ENCODE data around the gene MEGF6.

MEGF6 gene

DNA sequence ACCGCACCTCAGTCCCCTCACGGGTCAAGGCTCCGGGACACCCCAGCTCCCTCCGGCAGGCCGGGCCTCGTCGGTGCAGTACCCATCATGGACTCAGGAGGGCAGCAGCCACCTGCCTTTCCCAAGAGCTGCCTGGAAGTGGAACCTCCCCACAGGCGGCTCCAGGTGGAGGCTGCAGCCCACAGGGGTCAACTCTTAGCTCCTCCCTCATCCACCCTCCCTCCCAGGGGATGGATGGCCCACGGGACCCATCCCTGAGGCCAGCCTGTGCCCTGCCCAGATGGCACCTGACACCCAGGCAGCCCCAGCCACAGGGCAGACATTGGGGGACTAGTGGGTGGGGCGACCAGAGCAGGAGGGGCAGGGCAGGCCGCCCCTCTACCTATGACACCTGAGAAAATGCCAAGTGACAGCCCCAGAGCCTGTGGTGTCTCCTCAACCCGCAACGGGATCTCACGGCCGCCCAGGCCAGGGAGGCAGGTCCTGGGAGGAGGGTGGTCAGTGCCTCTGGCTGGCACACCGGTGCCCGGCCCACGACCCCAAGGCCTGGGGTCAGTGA lies 158.0 kb downstream of the MEGF6 start:
- no peak for DNase-seq

DNA sequence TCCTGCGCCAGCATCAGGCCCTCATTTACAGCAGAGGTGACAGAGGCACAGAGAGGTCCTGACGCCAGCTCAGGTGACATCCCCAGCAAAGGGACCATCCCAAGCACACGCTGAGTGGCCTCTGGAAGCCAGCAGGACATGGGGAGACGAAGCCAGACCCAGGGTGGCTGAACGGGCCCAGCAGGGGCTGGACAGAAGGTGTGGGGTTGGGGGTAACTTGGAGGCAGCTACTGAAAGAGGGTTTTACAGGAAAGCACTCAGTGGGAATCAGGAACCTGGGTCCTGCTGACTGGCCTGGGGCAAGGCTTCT lies 158.5 kb downstream of the MEGF6 start:
- no peak for DNase-seq

DNA sequence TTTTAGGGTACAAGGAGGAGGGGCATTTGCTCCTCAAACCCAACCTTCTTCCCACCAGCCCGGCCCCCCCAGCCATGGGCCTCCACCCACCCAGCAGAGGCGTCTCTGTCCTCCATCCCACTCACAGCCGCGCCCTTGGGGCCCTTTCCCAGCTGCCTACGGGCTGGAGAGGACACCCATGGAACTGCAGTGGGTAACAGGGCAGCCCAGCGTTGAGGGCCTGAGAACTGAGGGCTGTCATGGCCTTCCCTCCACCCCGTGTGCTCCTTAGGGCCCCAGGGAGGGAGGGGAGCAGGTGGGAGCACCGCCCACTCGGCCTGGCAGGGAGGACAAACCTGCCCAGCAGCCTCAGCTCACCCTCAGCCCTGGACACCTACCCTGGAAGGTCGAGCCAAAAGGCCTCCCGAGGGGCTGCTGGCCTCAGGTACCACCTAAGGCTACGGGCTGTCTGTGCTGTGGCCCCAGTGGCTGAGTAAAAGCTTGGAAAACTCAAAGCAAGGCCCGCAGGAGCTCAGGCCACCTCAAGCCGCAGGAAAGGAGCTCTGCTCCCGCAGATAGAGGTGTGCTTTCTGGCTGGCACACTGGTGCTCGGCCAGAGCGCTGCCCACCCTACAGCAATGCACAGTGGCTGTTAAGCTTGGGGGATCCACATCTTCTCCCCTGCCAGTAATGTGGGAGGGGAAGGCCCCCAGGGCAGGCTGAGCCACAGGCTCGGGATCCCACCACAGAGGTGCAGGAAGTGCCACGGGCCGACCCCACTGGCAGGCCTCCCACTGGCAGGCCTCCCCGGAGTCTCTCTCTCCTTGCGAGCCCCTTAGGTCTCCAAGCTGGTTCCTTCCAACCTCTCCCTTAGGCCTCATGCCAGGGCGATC lies 159.1 kb downstream of the MEGF6 start:
- DNase-seq: no peak

DNA sequence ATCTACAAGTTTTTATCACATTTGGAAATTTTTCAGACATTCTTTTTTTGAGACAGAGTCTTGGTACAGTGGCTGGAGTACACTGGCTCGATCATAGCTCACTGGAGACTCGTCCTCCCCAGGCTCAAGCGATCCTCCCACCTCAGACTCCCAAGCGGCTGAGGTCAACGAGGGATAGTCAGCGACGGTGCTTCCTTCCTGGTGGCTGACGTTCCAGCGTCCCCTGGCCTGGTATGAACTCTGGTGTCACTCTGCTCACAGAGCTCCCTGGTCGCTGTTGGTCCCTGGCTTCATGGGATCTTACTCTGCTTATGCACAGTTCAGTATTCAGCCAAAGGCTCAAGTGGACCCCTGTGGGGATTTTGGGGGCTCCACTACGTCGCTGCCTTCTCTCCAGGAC lies 160.3 kb downstream of the MEGF6 start:
- no peak for DNase-seq

DNA sequence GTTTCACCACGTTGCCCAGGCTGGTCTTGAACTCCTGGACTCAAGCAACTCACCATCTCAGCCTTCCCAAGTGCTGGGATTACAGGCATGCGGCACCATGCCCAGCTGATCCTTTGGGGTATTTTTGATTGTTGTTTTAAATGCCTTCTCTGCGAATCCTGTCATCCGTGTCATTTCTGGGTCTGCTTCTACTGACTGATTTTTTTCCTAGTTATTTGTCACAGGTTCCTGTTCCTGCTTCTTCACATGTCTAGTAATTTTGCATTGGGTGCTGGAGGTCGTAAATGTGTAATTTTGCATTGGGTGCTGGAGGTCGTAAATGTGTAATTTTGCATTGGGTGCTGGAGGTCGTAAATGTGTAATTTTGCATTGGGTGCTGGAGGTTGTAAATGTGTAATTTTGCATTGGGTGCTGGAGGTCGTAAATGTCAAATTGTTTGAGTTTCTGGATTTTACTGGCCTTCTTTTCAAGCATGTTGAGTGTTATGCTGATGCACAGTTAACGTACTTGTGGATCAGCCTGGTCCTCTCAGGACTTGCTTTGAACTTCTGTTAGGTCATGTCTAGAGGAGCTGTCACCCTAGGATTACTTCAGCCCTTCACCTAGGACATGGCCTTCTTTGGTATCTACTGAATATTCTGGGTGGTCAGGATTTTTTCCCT lies 161.0 kb downstream of the MEGF6 start:
- DNase-seq: no peak

DNA sequence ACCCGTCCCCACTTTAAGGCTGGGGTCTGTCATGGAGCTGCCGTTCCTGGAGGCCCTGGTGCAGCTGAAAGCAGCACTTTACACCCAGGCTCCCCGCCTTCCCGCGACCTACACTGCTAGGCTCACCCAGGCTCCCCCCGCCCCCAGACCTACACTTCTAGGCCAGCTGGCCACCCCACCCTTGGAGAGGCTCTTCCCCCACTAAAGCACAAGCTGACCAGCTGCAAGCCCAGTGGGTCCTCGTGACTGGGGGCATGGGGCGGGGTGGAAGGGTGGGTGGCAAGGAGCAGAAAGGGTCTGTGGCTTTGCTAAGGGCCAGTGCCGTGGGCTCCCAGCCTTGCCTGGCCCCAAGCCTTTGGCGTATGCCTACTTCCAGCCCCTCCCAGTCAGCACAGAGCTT lies 166.6 kb downstream of the MEGF6 start:
- no peak for DNase-seq

DNA sequence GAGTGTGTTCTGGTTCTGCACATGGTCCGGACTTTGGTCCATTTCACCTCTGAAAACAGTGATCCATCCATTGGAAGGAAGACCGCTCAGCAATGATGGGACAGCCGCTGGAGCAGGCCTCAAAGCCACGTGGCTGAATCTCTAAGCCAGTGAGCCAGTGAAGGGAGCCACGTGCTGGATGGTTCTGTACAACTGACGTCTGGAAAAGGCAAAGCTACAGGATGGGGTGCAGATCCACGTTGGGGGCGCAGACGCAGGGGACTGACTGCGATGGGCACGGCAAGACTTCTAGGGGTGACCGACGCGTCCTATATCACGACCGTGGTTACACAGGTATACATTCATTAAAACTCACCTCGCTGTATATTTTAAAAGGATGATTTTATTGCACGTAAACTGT lies 167.0 kb downstream of the MEGF6 start:
- no peak for DNase-seq

DNA sequence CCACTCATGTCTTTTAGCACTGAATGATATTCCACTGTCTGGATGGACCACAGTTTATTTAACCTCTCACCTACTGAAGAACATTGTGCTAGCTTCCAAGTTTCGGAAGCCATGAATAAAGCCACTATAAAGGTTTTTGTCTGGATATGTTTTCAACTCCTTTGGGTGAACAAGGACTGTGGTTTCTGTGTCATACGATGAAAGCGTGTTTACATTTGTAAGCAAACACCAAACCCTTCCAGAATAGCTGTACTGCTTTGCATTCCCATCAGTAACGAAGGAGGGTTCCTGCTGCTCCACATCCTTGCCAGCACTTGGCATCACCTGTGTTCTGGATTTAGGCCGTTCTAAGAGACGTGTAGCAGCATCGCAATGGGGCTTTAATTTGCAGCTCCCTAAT lies 167.5 kb downstream of the MEGF6 start:
- no peak for DNase-seq

DNA sequence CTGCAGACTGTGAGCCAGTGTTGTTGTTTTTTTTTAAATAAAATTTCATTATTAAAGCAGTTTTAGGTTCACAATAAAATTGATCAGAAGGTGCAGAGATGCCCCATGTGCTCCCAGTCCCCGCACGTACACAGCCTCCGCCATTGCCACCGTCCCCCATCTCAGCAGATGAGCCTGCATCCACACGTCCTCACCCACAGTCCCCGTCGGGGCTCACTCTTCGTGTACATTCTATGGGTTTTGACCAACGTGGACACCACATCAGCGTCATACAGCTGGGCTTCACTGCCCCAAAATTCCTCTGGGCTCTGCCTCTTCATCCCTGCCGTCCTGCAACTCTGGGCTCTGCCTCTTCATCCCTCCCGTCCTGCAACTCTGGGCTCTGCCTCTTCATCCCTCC lies 168.4 kb downstream of the MEGF6 start:
- no peak for DNase-seq

DNA sequence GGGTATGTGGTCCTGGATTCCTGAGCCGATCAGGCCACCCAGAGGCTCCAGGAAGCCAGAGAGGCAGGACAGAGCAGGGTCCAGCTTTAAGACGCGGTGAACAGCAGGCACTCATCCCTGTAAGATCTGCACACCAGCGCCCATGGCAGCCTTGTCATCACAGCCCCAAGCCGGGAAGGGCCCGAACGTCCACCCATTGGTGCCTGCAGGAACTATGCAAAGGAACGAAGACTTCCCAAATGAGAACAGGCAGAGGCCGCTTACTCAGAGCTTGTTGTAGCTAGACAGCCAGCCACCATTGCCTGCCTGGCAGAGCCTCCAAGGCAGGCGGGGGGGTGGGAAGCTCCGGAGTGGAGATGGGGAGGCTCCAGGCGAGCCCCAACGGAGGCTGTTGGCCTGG lies 169.0 kb downstream of the MEGF6 start:
- DNase-seq: no peak

DNA sequence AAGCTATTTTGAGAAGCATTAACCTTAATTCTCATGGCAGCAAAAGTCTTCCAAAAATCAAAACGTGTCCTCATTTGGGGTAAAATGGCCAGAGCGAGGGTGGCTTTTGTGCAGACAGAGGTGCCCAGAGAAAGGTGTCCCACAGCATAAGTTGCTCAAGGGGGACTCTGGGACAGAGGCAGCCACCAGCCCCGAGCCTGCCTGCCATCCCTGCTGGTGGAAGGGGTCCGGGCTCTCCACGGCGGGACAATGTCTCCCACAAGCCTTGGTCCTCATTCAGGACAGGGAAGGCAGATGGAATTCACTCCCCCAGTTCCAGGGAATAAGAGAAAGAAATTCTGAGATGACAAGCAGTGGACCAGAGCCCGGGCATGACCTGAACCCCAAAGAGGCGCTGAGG lies 169.4 kb downstream of the MEGF6 start:
- no peak for DNase-seq

DNA sequence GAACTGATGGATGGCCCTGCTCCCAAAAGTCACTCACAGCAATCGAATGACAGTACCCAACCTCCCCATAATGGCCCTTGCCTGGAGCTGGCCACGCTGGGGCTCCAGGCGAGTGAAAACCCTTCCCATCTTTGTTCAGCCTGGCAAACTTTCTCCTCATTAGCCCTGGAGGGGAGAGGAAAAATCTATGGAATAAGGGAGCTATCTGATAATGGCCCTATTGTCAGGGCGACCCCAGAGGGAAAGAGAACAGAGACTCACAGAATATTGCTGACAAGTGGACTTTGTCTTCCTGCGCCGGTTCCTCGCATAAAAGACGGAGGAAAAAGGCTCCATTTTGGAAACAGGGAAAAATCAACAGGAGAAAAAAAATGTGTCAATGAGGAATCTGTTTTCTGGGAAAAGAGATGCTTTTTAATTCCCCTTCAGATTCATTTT lies 169.9 kb downstream of the MEGF6 start:
- DNase-seq: no peak

DNA sequence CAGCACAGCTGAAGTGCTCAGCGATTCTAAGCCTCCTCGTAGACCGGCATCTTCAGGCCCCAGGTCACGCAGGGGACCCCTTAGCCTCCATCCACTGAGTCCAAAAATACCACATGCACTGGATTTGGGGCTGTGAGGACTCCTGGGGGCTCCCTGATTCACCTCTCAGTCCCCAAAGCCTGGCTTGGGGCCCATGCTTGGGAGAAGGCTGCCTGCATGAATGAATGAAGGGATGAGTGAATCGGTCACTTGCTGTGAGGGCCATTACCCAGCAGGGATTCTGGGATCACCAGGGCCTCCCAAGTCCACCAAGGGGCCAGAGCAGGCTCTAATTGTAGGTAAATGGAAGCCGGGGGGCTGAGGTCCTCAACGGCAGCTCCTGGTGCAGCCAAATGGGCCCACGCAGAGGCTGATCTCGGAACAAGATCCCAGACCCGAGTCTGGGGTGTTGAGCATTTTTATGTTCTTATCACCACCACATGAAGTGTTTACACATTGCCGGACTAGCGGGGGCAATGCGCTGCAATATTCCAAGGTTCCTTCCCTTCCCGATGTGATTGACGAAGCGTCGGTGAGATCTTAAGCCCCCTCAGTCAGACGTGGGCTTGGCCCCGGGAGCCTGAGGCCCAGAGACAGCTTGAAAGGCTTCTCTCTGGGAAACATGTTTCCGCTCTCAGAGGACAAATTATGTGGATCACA lies 170.4 kb downstream of the MEGF6 start:
- no peak for DNase-seq

DNA sequence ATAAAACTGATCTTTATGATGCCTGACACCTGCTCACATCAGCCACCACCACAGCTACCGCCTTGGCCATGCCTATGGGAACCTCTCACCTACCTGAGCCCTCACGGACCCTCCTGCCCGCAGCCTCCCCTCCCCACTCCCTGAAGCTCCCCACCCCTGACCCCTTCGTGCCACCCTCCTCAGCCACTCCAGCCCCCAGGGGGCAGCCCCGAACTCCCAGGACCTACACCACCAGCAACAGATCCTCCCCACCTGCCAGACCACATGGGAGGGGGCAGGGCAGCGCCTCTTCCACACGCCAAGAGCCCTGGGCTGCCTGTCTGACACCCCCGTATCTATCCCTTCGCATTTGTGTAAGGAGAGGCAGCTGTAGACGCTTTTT lies 171.0 kb downstream of the MEGF6 start:
- DNase-seq: no peak
